Keratinocyte (primary cell): ENCODE measurements around the gene HCN3. TPM values are rescaled to one million over a fixed set of nuclear protein-coding genes. Genes with fewer than 3 reads are reported as not detected.
"Not testable (repeated sequence)": the region's sequence is repeated elsewhere in the genome, so short reads cannot be mapped to it uniquely, and the experiment has no call there.

ENCODE experiments used
- DNase-seq: peaks from one replicate; pipeline ENCODE4 v3.0.0-alpha.2; 2011; ENCODE audit warnings: low read depth, missing footprints, low spot score
- FAIRE-seq: peaks from 2 replicates; lab custom pipeline; 2011; peaks lifted over from hg19 to GRCh38; lab: Jason Lieb, UNC
- H2AFZ ChIP-seq: 2 replicates; pipeline ENCODE4 v1.6.0; 2012; ENCODE audit warnings: low read length, control low read depth, inconsistent platforms; ENCODE audit not compliant: control insufficient read depth
- H3K27ac ChIP-seq: 2 replicates; pipeline ENCODE4 v1.5.1; 2011; ENCODE audit warnings: low read length; ENCODE audit not compliant: control insufficient read depth, insufficient read depth
- H3K27me3 ChIP-seq: 3 replicates; pipeline ENCODE4 v1.6.0; 2011; ENCODE audit warnings: low read length; ENCODE audit not compliant: control insufficient read depth, insufficient read depth; ENCODE audit errors: extremely low read depth
- H3K36me3 ChIP-seq, 2 experiments: 2 replicates in 1 of 2; 3 replicates in 1 of 2; pipeline ENCODE4 v1.5.1; 2011; ENCODE audit warnings: low read length in 2 of 2, mild to moderate bottlenecking in 1 of 2; ENCODE audit not compliant: control insufficient read depth in 2 of 2, insufficient read depth in 2 of 2; ENCODE audit errors: extremely low read depth in 1 of 2
- H3K4me1 ChIP-seq: 3 replicates; pipeline ENCODE4 v1.5.1; 2011; ENCODE audit warnings: low read length; ENCODE audit not compliant: control insufficient read depth, insufficient read depth; ENCODE audit errors: extremely low read depth
- H3K4me2 ChIP-seq: 3 replicates; pipeline ENCODE4 v1.6.0; 2011; ENCODE audit warnings: low read depth, low read length; ENCODE audit not compliant: control insufficient read depth, insufficient read depth; ENCODE audit errors: extremely low read depth
- H3K4me3 ChIP-seq, 3 experiments: fragments of 200-600 bp in 1 of 3; sonication (generic) in 1 of 3; 2 replicates in 2 of 3; 3 replicates in 1 of 3; pipeline ENCODE4 v1.5.1; 2011 to 2016; ENCODE audit warnings: low read length in 3 of 3, mild to moderate bottlenecking in 3 of 3, control low read depth in 2 of 3, inconsistent platforms in 1 of 3, low read depth in 1 of 3, mixed read lengths in 1 of 3, mixed run types in 1 of 3, moderate library complexity in 1 of 3; ENCODE audit not compliant: control insufficient read depth in 2 of 3, insufficient read depth in 2 of 3; ENCODE audit errors: extremely low read depth in 1 of 3
- H3K79me2 ChIP-seq: 2 replicates; pipeline ENCODE4 v1.6.0; 2012; ENCODE audit warnings: low read length; ENCODE audit not compliant: control insufficient read depth, insufficient read depth
- H3K9ac ChIP-seq: 3 replicates; pipeline ENCODE4 v1.6.0; 2011; ENCODE audit warnings: low read length; ENCODE audit not compliant: control insufficient read depth, insufficient read depth; ENCODE audit errors: extremely low read depth
- H3K9me1 ChIP-seq: 3 replicates; pipeline ENCODE4 v1.6.0; 2011; ENCODE audit warnings: low read length; ENCODE audit not compliant: control insufficient read depth, insufficient read depth; ENCODE audit errors: extremely low read depth
- H3K9me3 ChIP-seq: 2 replicates; pipeline ENCODE4 v1.5.1; 2012; ENCODE audit warnings: low read depth, low read length; ENCODE audit not compliant: control insufficient read depth
- H4K20me1 ChIP-seq: 3 replicates; pipeline ENCODE4 v1.6.0; 2011; ENCODE audit warnings: low read length; ENCODE audit not compliant: control insufficient read depth, insufficient read depth; ENCODE audit errors: extremely low read depth
- dilution Hi-C: fragments of 300-500 bp; cut with MboI; formaldehyde crosslinking; loops from one replicate; pipeline ENCODE4 v1.7.0; 2020; ENCODE audit warnings: low sequenced_read_pairs; ENCODE audit not compliant: extremely low pct_ligation_motif_present
- polyA plus RNA-seq, 5 experiments: library from polyadenylated mRNA; depleted of rRNA in 3 of 5; stranded (reverse) in 3 of 5; stranded (forward) in 1 of 5; unstranded in 1 of 5; fragments of >200 nt; gene quantifications; 1 replicate in 1 of 5; 2 replicates in 3 of 5; 3 replicates in 1 of 5; pipeline versions ENCODE4 v1.2.1 to v1.2.3, GENCODE V29; 2011 to 2012; ENCODE audit warnings: missing spikeins in 2 of 5, low read depth in 1 of 5, low replicate concordance in 1 of 5

The HCN3 gene
- polyA plus RNA-seq, 1 donor (not counting 4 experiments of a cell fraction or from before 2014, with no cell fraction given): 3.0 TPM

DNA sequence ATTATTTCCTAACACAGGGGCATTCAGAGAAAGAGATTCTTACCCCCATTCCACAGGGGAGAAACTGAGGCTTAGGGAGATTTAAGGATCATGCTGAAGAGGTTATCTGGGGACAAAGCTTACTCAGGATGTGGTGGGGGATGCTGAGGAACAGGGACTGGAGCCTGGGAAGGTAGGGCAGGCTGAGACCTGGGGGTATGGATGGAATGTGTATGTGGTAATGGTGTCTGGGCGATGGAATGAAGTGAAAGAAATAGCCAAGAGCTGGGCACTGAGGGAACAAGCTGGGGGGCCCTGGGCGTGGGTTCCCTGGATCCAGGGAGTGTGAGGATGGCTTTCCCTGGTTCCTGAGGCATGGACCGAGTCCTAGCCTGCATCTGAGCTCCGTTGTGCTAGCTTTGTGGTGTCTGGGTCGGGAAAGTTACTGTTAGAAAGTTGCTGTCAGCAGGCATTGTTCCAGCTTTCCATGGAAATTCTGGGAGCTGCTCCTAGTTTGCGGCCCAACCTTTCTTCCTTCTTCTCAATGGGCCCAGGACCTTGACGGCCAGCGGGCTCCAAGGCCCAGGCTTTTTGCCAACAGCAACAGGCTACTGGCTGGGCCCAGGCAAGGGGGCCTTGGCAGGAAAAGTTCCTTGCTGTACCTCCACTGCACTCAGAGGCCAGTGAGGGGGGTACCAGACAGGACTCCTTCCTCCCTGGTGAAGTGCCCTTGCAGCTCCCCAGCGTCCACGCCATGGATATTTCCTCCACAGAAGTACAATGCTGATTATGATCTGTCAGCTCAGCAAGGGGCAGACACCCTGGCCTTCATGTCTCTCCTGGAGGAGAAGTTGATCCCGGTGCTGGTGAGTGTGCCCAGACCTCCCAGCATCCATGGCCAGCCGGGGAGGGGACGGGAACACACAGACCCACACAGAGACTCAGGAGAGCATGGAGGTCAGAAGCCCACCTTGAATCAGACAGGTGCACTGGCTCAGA, 45.0 kb upstream of the HCN3 start:
- H2AFZ ChIP-seq, DNase-seq, H3K4me1 ChIP-seq, H3K4me2 ChIP-seq, H3K9ac ChIP-seq, H3K9me1 ChIP-seq, dilution Hi-C loops, H3K36me3 ChIP-seq, H4K20me1 ChIP-seq, H3K4me3 ChIP-seq, H3K27me3 ChIP-seq, H3K9me3 ChIP-seq, H3K27ac ChIP-seq, H3K79me2 ChIP-seq, FAIRE-seq: not testable (repeated sequence)

DNA sequence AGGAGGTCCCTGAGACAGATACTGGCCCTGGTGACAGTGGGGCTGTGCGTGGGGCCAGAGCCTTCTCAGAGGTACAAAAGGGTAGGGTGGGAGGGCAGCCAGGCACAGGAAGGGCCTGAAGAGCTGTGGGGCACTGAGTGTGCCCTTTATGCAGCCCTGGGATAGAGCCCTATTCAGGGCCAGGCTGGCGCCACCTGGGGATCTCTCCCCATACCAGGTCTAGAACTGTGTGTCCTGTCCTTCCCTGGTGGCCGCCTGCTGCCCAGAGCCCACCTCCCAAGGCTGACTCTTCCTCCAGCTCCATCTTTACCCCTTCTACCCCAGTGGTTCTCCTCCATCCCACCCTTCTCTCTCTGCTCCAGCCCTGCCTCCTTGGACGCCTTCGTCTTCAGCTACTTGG, 43.8 kb upstream of the HCN3 start:
- FAIRE-seq, H3K27me3 ChIP-seq, dilution Hi-C loops, H3K36me3 ChIP-seq, H3K9me3 ChIP-seq, H3K4me2 ChIP-seq, H3K79me2 ChIP-seq, DNase-seq, H4K20me1 ChIP-seq, H3K27ac ChIP-seq, H3K9me1 ChIP-seq, H3K9ac ChIP-seq, H3K4me1 ChIP-seq, H2AFZ ChIP-seq, H3K4me3 ChIP-seq: not testable (repeated sequence)

DNA sequence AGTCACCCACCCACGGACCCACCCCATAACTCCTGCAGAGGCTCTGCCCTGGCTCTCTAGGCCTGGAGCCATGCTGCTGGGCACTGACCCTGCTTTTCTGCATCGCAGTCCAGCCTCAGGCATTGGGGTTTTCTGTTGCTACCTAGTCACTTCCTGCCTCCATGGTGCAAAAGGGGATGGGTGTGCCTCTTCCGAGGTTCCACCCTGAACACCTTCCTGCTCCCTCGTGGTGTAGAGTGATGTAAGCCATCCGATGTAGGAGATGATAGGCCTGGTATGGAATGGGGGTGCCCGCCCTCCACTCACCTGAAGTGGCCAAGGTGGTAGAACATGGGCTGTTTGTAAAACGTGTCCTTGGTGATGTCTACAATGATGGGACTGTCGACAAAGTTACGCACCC, 41.9 kb upstream of the HCN3 start:
- H4K20me1 ChIP-seq, H3K9ac ChIP-seq, H3K4me1 ChIP-seq, H2AFZ ChIP-seq, H3K27ac ChIP-seq, dilution Hi-C loops, FAIRE-seq, H3K4me3 ChIP-seq, H3K4me2 ChIP-seq, H3K79me2 ChIP-seq, H3K27me3 ChIP-seq, DNase-seq, H3K36me3 ChIP-seq, H3K9me3 ChIP-seq, H3K9me1 ChIP-seq: not testable (repeated sequence)
